GM21526 (cell line): ENCODE data around the gene C16orf95.

Experiments
- ATAC-seq: cut with Tn5 transposase; IDR thresholded peaks from one replicate; pipeline ENCODE4 v1.9.1; 2021; ENCODE audit warnings: moderate library complexity; ENCODE audit not compliant: unreplicated experiment, low FRiP score

Gene C16orf95

DNA sequence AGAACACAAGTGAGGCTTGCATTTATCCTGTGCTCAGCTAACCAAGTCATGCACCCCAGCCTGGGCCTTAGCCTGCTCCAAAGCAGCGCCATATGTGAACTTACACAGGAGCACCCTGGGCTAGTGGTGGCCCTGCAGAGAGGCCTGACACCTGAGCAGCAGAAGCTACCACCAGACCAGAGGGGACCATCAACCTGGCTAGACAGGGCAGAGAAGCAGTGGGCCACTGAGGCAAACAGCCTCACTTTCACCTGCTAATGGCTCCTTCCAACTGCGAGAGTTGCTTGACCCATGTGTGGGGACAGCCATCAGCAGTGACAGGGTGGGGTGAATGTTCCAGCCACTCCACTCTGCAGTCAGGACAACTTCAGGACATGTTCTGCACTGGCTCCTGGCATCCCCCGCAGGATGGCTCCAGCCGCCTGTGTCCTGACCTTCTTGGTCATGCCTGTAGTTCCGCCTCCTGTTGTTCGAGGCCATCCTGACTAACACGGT lies 2.9 kb upstream of the C16orf95 start:
- ATAC-seq = no peak

DNA sequence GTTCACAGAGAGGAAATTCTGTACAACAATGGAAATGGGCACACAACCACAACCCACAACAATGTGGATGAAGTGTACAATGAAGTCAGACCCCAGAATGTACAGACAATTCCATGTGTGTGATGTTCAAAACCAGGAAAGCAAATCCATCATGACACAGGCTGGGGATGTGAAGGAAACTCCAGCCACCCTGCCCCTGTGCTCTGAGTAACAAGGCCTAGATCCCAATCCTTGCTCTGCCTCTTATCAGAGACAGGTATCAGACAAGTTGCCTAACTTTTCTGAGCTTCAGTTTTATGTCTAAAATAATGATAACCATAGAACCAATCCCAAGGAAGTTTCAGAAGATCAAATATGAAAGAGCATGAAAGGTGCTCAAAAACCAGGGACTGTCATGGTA lies 1.8 kb upstream of the C16orf95 start:
- ATAC-seq = no peak

DNA sequence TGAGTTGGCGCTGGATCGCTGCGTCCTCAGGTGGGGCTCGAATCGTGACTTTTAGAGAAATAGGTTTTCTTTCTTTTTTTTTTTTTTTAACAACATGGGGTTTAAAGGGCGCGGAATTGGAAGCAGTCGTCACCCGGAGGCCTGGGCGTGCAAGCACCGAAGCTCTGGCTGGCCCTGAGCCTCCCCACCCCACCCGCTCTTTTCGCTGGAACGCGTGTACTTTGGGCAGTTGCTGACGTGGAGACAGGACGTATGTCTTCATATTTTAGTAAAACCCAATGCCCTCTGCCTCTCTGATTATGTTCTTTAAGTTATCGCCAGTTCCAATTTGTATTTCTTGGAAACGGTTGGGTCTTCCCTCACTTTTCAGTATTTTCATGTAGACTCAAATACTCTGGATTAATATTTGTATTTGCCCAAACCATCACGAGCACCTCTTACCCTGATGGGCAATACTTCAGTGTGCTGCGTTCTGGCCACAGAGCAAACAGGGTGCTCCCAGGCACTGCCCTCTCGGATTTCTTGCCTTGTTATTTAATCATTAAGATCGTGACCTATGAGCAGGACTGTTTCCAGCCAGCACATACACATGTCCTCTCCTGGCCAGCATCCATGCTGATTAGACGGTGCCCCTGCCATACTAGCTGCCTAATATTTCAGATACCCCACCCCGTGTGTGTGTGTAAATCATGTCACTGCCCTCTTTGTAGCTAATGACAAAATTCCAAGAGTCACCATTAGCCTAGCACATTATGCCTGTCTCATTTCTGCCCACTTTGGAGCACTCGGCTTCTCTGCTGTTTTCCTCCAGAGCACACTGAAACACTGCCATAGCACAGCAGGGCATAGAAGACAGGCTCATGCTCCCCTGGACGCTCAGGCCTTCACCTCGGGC lies 805 bp upstream of the C16orf95 start:
- ATAC-seq = no peak

DNA sequence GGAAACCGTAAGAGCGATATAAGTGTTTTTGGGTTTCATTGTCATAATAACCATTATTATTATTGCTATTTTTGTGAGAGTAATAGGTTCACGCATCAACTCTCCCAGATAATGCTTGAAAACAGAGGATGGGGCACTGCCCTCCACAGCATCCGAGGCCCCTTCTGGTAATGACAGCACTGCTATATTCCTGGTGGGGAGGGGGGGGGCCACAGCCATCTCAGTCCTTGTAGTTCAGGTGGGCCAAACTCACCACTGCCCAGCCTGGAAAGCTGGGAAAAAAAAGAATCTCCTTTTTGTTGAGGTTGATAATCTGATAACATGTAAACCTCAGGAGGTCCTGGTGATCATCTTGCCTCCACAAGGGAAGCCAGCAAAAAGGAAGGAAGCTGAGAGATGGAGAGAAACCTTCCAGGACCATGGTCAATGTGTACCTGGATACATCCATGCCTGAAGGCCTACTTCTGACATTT lies 706 bp downstream of the C16orf95 start:
- ATAC-seq = no peak

DNA sequence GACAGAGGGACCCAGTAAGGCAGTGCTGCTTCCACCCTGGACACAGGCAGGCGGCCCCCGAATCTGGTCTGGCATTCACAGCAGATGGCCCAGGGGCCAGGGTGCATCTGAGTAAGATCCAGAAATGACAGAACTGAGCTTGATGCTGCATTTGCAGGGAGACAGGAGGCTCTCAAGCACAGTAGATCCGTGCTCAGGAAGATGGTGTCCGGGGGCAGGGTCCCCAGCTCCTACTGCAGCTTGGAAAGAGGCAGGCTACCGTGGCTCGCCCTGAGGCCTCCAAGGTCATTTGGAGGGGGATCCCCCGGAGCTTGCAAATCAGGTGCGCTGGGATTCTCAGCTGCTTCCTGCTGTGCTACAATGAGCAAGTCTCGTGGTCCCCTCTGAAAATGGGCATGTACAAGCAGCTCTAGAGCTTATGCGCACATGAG lies 2.2 kb downstream of the C16orf95 start:
- no peak for ATAC-seq

DNA sequence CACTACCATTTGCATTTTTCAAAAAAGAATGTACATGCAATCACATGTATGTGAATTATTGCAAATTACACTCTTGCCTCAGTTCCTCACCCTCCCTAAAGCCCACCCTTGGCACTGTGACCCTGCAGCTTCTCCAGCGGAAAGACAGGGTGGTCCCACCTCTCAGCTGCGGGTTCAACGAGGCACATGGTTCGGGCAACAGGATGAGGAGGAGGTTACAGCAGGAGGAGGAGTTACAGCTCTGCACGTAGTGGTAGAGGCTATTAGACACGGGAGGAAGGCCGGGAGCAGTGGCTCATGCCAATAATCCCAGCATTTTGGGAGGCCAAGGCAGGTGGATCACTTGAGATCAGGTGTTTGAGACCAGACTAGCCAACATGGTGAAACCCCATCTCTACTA lies 5.2 kb downstream of the C16orf95 start:
- ATAC-seq = no peak

DNA sequence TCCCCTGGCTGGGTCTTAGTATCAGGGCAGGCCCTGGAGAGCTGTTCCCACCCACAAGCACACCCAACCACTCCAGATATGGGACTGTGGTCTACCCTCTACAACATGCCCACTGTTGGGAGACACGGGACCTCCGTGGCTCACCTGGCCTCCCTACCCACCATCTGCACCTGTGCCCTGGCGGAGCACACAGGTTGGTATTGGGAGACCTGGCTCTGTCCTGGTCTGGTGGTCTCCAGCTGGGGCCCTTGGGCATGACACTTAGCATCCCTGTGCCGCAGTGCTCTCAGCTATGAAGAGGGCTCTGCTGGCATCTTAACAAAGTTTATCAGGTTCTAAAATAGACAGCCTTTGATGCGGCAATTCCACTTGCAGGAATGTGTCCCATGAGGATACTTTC lies 5.8 kb downstream of the C16orf95 start:
- no peak for ATAC-seq

DNA sequence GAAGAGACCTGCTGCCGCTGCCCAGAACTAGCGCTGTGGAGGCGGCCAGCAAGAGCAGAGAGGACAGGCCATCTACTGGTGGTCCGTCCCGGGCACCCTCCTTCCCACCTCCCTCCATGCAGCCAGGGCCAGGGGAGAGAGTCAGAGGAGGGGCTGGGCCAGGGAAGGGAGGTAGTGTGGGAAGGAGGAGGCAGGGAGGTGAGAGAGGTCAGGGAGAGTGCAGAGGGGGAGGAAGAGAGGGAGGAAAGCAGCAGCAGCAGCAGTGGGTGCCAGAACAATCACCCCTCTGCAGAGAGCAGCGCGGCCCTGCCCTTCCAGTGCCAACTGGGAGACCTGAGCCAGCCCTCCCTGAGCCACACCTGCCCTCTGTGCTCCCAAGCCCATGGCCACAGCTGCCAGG lies 6.6 kb downstream of the C16orf95 start:
- no peak for ATAC-seq

DNA sequence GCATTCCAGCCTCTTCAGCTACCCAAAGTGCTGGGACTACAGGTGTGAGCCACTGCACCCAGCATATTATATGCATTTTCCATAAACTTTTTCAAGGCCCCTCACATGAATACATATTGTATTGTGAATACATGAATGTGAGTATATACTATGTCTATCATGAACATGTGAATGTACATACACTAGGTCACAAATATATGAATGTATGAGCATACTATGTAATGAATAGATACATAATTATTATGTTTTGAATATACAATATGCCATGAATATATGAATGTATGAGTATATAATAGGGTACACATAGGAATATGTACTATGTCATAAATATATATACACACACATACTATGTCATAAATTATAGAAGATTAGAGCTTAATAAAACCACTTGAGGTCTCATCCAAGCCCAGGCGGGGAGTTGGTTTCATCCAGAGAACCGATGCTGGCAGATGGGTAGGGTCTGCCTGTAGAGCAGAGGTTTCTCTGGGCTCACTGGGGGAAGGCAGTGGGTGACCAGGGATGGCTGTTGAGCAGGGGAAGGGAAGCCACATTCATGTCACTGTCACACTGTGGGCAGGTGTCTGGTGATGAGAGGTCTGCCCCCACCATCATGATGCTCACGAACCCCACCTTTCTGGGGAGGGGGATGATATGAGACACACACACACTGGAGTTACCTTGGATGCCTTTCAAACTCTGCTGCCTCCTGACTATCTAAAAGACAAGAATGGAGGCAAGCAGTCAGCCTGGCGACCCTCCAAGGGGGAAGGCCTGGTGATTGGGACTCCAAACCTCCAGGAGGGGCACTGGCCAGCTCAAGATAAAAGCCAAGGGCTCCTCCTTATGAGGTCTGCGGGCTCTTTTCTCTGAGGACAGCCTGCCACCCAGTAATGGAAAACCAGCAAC lies 7.3 kb downstream of the C16orf95 start:
- no peak for ATAC-seq

DNA sequence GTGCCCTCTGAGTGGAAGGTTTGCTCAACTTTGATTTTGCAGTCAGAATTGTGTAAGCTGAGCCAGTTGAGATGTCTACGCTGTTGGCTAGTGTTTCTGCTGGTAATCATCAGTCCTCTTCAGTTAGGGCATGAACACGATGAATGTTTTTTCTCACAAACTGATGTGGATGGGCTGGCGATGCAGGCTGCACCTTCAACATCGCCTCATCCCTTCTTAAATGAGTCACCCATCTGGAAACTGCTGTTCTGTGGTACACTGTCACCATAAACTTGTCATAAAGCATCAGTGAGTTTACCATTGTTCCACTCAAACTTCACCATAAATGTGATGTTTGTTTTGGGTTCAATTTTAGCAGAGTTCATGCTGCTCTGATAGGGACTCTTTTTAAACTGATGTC lies 8.4 kb downstream of the C16orf95 start:
- no peak for ATAC-seq

DNA sequence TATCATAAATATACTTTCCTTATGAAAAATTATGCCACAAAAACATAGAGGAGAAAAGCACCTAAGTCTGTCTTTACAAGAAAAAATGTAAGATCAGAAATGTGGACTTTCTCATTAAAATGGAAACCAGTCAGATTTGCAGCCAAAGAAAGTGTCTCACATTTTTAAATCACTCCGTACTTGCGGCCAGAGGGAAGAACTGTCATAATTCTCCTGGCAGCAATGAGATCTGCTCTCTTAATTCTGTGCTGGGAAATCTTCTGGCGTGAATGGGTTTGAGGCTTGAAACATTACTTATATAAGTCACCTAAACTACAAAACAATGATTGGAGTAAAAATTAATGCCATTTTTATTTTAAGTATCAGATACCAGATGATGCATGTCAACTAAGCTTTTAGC lies 10.7 kb downstream of the C16orf95 start:
- ATAC-seq = no peak

DNA sequence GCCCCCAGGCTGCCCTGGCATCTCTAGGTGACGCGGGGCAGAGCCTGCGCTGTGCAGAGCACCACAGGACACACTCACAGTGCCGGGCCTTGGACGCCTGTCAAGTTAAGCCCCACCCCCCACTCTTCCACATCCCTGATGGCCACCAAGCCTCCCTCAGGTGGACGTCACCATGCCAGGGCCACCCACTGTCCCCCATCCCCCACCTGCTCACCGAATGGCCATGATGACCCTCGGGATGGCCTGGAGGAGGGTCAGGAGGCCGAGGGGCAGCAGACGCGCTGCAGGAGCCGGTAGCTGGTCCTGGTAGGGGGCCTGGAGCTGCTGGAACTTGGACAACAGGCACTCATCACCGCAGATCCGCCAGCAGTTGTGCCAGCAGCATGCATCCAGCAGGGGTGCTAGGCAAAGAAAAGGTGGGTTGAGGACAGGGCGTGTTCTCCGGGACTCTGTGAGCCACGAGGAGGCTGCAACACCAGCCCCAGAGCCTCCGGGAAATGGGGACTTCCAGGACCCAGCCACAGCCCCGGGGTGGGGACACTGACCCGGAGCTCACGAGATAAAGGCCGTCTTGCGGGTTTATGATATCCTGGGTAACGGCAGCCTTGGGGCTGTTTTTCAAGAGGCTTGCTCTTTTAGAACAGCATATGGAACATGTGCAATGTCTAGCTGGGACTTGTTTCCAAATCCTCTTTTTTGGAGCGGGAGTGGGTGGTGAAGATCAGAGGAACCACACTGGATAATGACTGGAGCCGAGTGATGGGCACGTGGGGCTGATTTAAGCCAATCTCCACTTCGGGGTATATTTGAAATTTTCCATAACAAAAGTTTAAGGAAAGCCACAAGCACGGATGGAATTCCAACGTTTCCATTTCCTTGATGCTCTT lies 11.4 kb downstream of the C16orf95 start:
- no peak for ATAC-seq

DNA sequence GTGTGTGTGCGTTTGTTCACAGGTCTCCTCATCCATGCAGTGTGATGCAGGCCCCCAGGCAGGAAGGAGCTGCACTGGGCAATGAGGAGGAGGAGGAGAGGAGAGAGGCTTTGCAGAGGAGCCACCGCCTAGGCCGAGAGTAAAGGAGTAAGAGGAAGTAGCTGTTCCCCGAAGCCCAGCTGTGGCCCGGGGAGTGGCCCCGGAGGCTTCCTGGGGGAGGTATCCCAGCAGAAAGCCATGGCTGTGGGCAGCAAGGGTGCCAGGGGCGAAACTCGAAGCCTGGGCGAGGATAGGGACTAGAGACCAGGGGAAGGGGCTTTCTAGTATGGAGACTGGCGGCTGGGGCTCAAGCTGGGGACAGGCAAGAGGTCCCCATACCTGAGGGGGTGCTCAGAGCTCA lies 12.2 kb downstream of the C16orf95 start:
- no peak for ATAC-seq

DNA sequence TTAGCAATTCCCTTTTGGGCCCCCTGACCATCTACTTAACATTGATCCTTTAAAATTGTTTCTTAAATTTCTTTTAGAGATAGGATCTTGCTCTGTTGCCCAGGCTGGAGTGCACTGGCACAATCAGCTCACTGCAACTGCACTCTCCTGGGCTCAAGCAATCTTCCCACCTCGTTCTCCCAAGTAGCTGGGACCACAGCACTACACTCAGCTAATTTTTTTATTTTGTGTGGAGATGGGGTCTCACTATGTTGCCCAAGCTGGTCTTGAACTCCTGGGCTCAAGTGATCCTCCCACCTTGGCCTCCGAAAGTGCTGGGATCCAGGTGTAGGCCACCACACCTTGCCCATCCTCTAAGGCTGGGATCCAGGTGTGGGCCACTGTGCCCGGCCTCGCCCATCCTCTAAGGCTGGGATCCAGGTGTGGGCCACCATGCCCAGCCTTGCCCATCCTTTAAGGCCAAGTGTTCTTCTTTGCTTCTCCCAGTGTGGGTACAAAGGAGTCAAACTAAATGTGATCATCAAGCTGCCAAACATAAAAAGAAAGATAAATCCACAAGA lies 13.2 kb downstream of the C16orf95 start:
- no peak for ATAC-seq

DNA sequence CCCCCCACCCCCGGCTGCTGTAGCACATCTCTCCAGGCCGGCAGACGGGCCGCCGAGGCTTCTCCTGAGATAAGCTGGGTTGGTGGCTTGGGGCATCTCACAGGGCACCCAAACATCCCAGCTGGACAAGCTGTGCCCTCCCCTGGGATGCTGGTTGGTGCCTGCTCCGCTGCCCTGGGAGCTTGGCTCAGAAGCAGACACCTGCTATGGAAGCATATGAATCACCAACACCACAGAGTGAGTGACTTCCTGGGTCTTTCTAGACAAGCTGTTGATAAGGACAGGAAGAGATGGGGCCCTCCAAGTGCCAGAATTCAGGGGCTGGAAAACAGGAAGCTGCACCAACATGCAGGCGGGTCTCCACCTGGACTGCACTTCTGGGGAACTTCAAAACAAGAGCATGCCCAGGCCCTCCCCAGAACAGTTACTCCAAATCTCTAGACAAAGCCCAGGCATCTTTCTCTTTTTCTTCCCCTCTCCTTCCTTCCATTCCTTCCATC lies 13.7 kb downstream of the C16orf95 start:
- ATAC-seq = no peak

DNA sequence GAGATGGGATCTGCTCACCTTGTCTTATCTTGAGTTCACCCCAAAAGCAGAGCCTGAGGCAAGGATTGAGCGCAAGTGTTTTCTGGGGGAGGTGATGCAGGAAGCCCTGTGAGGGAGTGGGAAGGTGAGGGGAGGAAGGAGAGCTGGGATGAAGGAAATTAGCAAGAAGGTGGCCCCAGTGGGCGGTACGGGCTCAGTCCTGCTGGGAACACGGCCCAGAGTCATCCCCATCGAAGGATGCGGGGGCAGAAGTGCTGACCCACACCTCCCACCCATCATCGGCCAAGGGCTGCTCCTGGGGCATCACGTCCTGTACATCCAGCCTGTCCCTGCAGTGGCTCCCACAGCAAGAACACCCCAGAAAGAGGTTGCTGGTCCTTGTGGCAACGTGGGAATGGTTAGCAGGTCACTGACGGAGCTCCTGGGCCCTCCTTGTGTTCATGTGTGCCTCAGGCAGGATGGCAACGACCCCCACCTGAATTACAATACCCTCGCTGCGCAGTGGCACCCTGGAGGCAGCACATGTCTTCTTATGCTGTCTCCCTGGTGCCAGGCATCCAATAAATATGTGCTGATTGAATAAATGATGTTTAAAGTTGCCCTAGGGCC lies 18.2 kb downstream of the C16orf95 start:
- ATAC-seq = no peak

DNA sequence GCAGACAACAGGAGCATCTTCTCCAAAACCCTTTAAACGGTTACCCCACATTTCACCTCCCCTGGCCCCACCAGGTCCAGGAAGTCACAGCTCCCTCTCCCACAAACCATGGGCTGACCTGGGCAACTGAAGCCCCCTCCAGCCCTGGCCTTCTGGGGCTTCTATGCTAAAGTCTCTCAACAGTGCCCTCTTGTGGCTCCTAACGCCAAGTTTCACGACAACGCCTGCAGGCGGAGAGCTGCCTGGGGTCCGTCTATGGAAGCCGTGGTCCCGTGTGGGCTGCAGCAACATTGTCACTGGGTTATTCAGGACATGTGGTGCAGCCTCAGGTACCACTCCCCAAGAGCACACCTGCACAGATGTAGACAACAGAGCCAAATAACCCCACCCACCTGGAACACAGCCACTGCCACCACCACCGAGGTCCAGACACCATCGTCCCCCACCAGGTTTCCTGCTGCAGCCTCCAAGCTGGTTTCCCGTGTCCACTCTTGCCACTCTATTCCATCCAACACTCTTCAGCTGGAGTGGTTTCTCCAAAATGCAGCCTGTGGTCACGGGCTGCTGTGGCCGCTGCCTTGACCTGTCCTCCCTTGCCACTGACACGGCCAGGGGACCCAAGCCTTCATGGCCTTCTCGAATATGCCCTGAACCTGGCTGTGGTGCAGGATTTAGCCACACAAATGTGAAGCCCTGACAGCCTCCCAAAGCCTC lies 19.1 kb downstream of the C16orf95 start:
- ATAC-seq = no peak

DNA sequence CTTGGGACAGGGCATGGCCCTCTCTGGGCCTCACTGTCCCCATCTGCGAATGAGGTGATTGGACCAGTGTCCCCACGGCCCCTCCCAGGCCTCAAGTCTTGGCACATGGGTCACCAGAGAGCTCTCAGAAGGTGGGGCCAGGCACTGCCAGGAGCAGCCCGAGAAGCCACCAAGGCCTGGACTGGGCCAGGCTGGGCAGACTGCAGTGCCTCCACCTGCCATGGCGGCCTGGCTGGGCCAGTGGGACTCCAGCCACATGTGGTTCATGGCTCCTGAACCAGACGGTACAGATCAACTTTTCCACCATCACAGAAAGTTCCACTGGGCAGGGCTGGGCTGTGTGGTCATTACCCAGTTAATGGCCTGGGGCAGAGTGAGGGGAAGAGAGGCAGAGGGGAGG lies 19.8 kb downstream of the C16orf95 start:
- ATAC-seq = no peak
